ENCODE measurements around the gene NRCAM.

Gene NRCAM

DNA sequence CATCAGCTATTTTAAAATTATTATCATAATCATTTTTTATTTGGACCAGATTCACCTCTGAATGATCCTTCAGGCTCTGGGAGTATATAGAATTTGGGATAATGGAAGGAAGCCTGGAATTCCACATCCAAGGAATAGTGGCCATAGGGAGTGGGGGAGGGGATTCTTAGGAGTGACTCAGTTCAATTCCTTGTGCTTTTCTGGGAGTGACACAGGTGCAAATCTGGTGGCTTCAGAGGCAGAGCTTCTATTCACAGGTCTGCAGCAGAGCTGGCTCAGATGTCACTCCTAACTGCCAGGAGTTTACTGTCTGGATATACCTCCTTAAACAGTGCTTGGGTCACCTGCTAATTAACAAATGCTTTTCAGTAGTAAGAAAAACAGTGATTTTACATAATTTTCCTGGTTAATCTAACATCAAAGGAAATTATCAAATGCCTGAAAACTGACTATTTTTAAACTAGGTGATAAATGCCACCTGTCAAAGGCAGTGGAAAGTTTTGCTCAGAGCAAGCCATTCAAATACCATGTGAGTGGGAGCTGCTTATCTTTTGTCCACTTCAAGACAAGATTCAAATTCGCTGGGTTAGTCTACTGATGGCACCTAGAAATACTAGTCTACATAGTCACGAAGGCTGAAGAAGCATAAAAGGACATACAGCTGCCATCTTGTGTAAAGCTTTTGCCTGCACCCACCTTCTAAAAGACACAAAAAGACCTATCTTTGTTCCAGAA, 219.4 kb downstream of the NRCAM start:
- DNase-seq: no peak

DNA sequence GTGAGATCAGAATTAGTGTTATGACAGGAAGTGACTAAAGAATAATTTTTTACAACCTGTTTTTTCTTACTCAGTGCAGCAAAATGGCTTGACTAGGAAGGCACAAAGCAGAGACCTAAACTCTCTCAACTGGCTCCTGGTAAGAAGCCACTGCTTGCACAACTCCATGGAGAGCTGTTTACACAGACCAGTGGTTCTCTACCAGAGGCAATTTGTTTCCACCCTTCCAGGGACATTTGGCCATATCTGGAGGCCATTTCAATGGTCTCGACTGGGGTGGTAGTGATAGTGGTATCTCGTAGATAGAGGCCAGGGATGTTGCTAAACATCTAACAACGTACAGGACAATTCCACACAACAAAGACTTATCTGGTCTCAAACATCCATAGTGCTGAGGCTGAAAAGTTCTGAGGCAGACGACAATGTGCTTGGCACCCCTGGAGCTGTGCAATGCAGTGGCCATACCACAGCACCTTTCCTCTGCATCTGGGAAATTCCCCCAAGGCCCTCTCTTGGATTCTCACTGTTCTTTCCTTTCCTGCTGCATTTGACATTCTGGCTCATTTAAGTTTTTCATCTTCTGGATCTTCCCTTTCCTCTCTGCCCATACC, 220.7 kb downstream of the NRCAM start:
- DNase-seq: no peak

DNA sequence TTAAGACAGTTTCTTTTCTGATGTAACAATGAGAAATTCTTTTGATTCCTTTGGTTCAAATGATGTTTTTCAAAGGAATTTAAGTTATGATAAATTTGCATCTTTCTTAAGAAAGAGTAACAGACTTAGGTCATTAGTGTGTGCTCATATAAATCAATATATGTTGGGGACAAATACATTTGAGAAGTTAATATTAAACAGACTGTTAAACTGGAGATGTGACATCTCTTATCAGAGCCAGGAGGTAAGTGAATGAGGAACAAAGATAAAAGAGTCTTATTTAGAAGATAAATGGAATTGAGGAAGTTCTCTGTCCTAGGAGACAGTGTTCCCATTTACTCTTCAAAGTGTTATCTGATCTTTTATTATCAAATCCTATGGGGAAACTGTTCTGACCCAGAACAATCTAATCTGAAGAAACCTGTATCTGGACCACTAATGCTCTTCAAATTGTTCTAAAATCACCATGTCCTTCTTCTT, 221.2 kb downstream of the NRCAM start:
- no peak for DNase-seq

DNA sequence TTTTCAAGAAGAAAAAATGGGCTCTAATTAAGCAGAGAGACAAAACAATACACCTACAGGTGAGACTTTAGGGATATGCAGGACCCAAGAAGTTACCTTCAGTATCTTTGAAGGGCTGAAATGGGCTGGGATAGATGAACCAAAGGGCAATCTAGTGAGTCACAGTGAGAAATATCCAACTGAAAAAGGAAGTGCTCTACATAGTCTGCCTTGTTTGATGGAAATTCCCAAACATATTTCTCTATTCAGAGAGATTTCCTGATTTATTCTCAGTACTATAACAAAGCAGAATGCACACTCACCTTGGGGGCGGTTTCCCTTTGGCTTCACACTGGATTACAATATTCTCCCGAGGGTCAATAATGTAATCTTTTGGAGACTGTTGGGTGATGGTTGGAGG, 222.0 kb downstream of the NRCAM start:
- DNase-seq: no peak

DNA sequence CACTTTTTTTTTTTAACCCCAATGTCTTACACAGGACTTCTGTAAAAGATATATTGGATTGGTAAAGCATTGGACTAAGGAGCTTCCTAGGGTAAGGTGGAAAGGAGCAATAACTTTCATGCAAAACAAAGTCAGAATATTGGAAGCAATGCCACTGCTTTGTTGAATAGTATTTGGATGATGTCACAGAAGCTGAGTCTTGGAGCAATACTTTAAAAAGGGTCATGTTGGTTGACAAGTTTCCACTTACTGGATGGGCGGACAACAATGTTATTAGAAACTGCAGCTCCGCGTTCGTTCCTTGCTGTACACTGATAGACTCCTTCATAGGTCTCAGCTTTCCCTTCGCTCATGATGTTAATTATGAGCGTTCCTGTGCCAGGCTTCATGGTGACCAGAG, 224.2 kb downstream of the NRCAM start:
- no peak for DNase-seq

DNA sequence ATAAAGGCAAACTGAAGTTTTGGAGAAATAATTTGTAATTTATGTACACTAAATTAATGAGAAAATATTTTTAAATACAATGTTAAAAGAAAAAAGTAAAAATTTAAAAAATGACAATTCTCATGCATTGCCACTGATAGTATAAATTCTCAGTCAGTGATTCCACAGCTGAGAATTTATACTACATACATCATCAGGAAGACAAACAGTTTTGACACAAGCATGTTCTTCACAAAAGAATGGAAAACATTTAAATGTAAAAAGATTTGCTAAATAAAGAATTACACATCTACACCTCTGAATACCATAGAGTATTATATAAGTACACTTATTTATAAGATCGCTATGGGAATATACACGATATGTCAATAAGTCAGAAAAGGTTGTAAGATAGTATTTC, 225.0 kb downstream of the NRCAM start:
- DNase-seq: no peak

DNA sequence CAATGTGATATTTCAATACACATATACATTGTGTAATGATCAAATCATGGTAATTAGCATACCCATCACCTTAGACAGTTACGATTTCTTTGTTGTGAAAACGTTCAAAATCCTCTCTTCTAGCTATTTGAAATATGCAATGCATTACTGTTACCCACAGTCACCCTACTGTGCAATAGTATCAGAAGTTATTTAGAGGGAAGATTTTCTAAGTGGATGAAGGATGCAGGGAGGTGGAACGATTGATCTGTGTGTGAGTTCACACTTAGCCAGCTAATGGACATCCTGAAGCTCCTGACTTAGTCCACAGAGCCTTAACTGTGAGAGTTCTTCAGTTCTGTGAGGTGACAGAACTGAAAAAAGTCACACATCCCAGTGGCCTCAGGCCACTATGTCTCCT, 228.9 kb downstream of the NRCAM start:
- DNase-seq: no peak

DNA sequence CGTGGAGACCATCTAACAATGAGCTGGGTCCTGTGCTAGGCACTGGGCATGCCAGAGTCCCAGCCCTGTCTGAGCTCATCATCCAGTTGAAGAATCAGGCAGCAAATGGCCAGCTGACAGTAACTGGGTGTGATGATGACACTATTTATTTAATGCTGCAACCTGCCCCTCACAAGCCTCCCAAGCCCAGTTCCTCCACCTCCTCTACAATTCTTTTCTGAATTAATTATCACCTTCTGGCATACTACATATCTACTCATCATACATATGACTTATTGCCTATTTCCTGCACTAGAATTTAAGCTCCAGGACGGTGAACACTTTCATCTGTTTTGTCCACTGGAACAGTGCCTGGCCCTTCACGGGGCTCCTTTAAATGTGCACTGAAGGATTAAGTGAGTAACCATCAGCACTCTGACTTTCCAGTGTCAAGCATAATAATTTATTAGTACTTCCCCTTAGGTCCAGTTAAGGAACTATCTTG, 229.4 kb downstream of the NRCAM start:
- DNase-seq: no peak

DNA sequence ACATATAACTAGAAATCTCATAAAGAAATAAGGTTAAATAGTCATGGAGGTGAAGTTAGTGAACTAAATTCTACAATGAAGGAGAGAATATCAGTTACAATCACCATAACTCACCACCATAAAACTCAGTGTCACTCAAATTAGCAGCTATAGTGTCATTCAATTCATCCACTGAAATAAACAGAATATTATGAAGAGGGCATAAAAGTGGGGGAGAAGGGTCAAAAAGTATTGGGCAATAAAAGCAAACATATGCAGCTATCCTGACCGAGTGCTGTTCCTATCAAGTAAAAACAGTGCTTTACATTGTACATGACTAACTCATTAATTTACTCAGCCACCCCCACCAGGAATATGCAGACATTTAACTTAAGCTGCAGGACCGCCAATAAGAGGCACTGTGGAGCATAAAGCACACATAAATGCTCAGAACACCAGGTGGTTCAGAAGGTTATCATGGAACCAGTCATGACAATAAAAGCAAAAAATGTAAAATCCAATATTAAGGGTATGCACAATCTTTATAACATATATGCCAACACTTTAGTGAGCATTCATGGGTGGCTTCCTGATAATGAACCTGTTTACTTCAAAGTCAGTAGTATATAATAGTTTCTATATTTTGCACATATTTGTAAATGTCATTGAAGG, 230.6 kb downstream of the NRCAM start:
- DNase-seq: no peak

DNA sequence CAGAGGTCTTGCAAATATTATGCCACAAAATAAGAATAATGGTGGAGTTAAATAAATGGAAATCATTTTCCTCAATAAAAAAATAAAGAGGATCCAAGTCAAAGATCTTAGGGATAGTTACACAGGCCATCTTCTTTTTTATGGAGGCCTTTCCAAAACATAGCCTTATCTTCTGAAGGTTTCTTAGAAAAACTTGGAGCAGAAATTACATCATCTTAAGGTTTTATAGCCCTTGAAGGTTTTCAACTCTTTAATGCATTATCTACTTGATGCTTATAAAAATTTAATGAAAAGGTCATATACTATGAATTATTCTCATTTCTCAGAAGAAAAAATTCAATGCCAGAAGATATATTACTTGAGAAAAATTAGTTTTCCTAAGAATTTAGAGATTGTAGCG, 231.8 kb downstream of the NRCAM start:
- DNase-seq: no peak

DNA sequence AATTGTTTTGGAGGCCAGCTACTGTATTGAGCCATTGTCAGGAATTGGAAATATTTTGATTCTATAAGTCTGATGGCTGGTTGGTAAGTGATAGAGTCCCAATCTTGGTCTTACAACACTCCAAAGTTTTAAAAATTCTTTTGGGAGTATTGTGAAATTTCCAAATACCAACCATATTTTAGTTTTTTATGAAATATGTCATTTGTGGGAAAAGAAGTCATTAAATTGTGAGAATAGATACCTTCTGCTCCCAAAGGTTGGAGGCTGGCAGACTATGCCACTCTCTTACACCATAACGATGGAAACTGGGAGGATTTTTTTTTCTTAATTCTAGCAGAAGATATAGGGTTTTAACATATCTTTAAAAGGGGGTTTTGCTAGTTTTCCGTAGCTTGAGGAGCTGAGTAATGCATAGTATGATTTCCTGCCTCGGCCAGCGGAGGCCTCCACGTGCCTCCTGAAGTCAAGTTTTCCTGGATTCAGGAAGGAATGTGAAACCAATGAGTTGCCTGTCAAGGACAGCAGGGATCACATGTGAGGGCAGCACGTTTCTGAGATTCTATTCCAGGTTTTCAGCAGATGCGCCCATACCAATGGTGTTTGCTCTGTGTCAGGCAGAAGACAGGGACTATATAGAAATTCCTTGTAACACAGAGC, 233.9 kb downstream of the NRCAM start:
- DNase-seq: no peak

DNA sequence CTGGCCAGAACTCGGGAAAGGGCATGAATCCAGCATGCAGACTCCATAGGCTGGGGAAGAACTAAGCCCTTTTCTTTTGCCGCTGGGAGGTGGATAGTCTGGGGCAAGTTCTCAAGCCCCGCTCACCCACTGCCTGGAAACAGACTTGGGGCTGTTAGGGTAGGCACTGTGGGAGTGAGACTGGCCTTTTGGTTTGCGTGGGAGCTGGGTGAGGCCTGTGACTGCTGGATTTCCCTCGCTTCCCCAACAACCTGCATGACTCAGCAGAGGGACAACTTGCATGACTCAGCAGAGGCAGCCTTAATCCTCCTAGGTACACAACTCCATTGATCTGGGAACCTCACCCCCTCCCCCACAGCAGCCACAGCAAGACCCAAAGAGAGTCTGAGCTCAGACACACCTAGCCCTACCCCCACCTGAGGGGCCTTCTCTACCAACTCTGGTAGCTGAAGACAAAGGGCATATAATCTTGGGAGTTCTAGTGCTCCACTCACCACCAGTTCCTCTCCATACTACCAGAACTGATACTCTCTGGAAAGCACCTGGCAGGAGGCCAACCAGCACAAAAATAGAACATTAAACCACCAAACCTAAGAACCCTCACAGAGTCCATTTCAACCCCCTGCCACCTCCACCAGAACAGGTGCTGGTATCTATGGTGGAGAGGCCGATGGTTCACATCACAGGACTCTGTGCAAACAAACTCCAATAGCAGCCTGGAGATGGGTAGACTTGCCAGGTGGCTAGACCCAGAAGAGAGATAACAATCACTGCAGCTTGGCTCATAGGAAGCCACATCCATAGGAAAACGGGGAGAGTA, 244.6 kb downstream of the NRCAM start:
- DNase-seq: peak; percentile 23

DNA sequence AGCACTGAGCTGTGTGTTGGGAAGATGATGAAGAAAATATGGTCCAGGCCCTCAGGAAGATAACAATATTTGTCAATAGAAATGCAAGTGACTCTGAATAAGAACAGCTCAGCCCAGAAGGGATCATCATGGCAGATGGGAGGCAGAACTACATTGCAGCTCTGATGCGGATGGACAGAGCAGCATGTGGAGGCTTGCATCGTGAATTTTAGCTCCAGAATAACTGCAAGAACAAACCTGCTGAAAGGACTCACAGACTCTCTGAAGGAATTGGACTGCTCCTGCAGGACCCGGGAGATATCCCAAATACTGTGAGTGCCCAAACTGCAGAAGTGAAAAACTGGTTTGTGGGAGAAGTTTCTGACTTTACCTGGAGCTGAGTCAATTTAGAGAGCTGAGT, 245.4 kb downstream of the NRCAM start:
- no peak for DNase-seq

DNA sequence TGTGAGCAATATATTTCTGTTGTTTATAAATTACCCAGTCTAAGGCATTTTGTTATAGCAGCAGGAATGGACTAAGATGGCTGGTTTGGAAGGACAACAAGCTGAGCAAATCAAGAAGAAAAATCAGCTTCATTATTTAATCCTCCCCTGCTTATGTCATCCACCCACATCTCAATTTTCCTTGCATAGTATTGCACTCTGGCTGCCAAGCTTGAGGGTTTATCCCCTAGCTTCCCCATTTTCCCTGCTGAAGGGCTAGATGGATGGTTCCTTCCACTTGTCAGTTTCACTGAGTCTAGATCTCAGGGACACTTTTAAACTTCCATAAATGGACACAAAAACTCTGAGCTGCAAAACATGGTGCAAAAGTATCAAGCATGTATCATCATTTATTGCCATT, 250.9 kb downstream of the NRCAM start:
- no peak for DNase-seq

DNA sequence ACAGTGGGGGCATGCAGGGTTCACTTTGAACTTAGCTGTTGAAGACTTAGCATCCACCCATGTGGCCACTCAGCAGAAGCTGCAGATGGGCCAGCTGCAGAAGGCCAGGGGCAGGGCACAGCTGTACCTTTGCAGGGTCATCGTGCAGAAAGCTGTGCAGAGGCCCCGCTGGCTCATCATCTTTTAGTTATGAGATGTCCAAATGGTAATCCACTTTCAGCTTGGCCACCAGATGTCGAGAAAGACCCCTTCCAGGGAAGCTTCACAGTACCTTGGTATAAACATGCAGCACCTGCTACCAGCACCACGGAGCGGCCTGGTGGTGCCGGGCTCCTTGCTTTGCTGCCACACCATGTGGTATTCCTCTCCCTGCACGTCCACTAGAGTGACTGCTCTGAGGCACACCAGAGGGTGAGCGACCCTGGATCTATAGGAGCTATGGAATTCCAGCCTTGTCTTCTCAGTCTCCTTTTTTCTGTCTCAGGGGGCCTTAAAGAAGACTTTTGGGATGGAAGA, 251.9 kb downstream of the NRCAM start:
- DNase-seq: no peak

DNA sequence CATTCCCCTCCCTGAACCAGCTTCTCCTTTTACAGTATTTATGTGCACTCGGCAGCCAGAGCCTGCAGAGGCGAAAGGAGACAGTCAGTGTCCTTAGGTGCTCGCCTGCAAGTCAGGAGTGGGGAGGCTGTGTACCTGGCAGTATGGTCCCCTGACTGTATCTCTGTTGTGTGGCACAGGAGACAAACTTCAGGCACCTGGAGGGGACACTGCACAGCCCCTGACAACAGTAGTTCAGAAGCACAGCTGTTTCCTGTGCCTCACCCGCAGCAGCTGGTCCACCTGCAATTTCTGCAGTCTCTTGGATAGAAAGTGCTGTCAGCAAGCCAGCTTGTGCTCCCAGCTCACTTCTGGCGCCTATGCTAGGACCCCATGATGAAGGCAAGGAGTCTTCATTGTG, 252.7 kb downstream of the NRCAM start:
- DNase-seq: peak; percentile 5

DNA sequence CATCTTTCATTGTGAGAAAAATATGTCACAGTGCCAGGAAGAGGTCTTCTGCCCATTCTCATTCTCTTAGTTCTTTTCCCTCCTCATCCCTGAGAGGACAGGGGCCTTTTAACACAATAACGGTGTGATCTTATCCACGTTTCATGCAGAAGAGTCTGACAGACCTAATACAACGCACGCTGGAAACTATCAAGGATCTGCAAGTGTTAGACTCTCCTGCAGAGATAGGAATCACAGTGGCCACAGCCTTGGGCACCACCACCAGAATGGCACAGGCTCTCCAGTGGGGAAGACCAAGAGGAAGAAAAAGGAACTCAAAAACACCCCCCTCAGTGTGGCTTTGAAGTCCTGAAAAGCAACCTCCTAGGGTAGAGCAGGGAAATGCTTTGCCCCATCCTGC, 253.5 kb downstream of the NRCAM start:
- DNase-seq: no peak

DNA sequence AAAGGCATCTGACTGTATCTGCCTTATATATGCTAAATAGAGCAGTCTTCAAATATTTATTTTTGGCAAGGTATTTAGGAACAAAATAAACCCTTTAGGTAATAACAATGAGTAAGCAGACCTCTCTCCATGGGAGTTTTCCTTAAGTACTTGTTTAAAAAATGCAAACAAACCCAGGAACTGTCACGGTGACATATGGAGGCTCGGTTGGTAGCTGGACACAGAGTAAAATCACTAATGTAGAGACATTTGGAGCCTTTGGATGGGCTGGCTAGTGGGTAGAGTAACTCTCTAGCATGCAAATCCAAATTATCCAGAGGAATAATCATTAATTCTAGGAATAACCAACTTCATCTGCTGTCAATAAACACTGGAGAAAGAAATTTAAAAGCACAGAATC, 254.5 kb downstream of the NRCAM start:
- DNase-seq: no peak

DNA sequence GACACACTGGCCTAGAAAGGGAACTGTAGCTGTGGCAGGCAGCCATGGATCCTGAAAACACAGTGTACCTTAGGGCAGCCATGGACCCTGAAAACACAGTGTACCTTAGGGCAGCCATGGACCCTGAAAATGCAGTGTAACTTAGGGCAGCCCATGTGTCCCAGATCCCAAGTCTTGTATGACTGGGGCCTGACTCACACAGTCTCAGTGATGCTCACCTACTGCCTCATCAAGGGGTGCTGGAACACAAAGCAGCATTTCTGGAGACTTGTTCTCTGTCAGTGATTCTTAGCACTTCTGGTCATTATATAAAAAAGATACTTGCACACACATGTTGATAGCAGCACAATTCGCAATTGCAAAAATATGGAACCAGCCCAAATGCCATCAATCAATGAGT, 255.9 kb downstream of the NRCAM start:
- DNase-seq: no peak

DNA sequence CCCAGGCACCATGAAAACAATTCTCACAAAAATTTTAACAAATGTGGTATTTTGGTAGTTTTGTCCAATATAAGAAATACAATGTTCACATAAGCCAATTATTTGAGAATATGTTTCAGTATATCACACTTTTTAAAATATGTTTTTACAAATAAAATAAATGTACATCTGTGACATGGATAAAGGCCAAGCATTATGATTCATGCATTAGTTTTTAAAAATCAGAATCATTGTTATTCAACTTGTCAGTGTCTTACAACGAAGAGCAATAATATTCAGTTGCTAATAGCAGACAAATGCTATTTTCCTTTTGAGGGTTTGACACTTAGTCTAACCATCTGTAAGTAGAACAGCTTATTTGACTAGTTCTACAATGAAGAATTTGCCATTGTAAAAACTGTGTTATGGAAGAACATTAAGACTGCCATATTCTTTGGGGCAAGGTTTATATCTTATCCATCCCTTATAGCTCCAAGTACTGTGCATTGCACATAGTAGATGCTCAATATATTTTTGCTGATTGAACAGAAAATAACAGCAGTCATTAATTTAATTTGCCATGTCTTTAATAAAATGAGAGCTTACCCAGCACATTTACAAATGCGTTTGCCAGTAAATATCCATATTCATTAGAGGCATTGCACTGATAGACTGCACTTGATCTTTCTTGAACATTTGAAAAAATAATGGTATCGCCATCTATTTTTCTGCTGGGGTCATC, 258.7 kb downstream of the NRCAM start:
- no peak for DNase-seq

DNA sequence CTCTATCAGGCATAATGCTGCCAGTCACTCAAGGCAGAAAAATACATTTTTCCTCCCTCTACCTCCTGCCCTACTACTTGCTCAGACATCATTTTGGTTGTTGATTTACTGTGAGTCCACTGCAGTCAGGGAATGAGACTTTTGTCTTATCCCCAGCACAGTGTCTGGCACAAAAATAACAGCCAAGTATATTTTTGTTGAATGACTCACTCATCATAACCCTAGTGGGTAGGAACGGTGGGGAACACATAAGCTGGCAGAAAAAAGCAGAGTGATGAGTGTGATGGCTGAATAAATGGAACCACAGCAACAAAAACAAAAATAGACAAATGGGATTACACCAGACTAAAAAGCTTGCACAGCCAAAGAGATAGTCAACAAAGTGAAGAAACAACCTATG, 260.2 kb downstream of the NRCAM start:
- DNase-seq: no peak

Data from NCI-H1105 treated with DMSO at 0.1 percent for 48 hours (cell line).